Mesenchymal stem cell (in vitro differentiated cells and primary cell): ENCODE results near the gene WDR46.
A peak's percentile ranks its signal among the peaks of the same experiment; 100 is the strongest.

Experiments used
- DNase-seq: peaks from one replicate; pipeline ENCODE4 v3.0.0-alpha.2; 2013
- H2AFZ ChIP-seq: one replicate; pipeline ENCODE4 v1.6.1; 2013; ENCODE audit warnings: low read depth, mild to moderate bottlenecking, control low read depth, inconsistent platforms, low read length, moderate library complexity
- H2AK5ac ChIP-seq: 2 replicates; pipeline ENCODE4 v1.6.1; 2013; ENCODE audit warnings: low read length, moderate library complexity, mild to moderate bottlenecking, inconsistent platforms; ENCODE audit not compliant: severe bottlenecking
- H2BK120ac ChIP-seq: one replicate; pipeline ENCODE4 v1.6.1; 2013; ENCODE audit warnings: low read depth, mild to moderate bottlenecking, inconsistent platforms, low read length, moderate library complexity
- H2BK12ac ChIP-seq, 2 experiments: one replicate each; pipeline ENCODE4 v1.6.1; 2013; ENCODE audit warnings: inconsistent platforms in 2 of 2, low read length in 2 of 2, mild to moderate bottlenecking in 2 of 2, moderate library complexity in 2 of 2, control low read depth in 1 of 2
- H2BK15ac ChIP-seq: one replicate; pipeline ENCODE4 v1.6.1; 2013; ENCODE audit warnings: mild to moderate bottlenecking, low read depth, inconsistent platforms; ENCODE audit not compliant: poor library complexity, severe bottlenecking
- H2BK5ac ChIP-seq: 2 replicates; pipeline ENCODE4 v1.6.1; 2013; ENCODE audit warnings: low read depth, mild to moderate bottlenecking, low read length, control low read depth, inconsistent platforms; ENCODE audit not compliant: poor library complexity, severe bottlenecking
- H3K14ac ChIP-seq, 2 experiments: one replicate each; pipeline ENCODE4 v1.6.1; 2013; ENCODE audit warnings: inconsistent platforms in 2 of 2, low read length in 2 of 2, control low read depth in 1 of 2, mild to moderate bottlenecking in 1 of 2, moderate library complexity in 1 of 2
- H3K18ac ChIP-seq, 2 experiments: one replicate each; pipeline ENCODE4 v1.6.1; 2013; ENCODE audit warnings: inconsistent platforms in 2 of 2, low read length in 2 of 2, control low read depth in 1 of 2, low read depth in 1 of 2, mild to moderate bottlenecking in 1 of 2
- H3K23ac ChIP-seq, 2 experiments: one replicate each; pipeline ENCODE4 v1.6.1; 2013; ENCODE audit warnings: inconsistent platforms in 2 of 2, low read length in 2 of 2, mild to moderate bottlenecking in 2 of 2, moderate library complexity in 2 of 2, control low read depth in 1 of 2
- H3K27ac ChIP-seq: 2 replicates; pipeline ENCODE4 v1.5.1; 2013; ENCODE audit warnings: mild to moderate bottlenecking, moderate library complexity, low read length, control low read depth, inconsistent platforms; ENCODE audit not compliant: poor library complexity, severe bottlenecking
- H3K27me3 ChIP-seq, 2 experiments: 2 replicates each; pipeline versions ENCODE4 v1.6.1 to v1.7.0; 2013; ENCODE audit warnings: low read length in 2 of 2, mild to moderate bottlenecking in 2 of 2, moderate library complexity in 2 of 2, control low read depth in 1 of 2, inconsistent platforms in 1 of 2; ENCODE audit not compliant: control insufficient read depth in 1 of 2, insufficient read depth in 1 of 2
- H3K36me3 ChIP-seq, 2 experiments: 2 replicates each; pipeline versions ENCODE4 v1.6.1 to v1.7.0; 2013; ENCODE audit warnings: low read length in 2 of 2, control low read depth in 1 of 2, inconsistent platforms in 1 of 2, low read depth in 1 of 2, mild to moderate bottlenecking in 1 of 2; ENCODE audit not compliant: insufficient read depth in 2 of 2, control insufficient read depth in 1 of 2
- H3K4ac ChIP-seq, 2 experiments: one replicate each; pipeline ENCODE4 v1.6.1; 2013; ENCODE audit warnings: inconsistent platforms in 2 of 2, low read length in 2 of 2, mild to moderate bottlenecking in 2 of 2, moderate library complexity in 2 of 2, control low read depth in 1 of 2, low read depth in 1 of 2
- H3K4me1 ChIP-seq: 2 replicates; pipeline ENCODE4 v1.6.1; 2013; ENCODE audit warnings: low read depth, low read length, control low read depth; ENCODE audit not compliant: control insufficient read depth, insufficient read depth
- H3K4me2 ChIP-seq: 2 replicates; pipeline ENCODE4 v1.6.1; 2013; ENCODE audit warnings: low read length, mild to moderate bottlenecking, inconsistent platforms; ENCODE audit not compliant: poor library complexity, severe bottlenecking
- H3K4me3 ChIP-seq, 2 experiments: 2 replicates each; pipeline versions ENCODE4 v1.5.1 to v1.7.0; 2013; ENCODE audit warnings: low read length in 2 of 2, mild to moderate bottlenecking in 2 of 2, control low read depth in 1 of 2, low read depth in 1 of 2; ENCODE audit not compliant: insufficient read depth in 1 of 2
- H3K79me1 ChIP-seq: replicated peaks from 2 replicates; pipeline ENCODE4 v1.6.1; 2013; ENCODE audit warnings: mild to moderate bottlenecking, control low read depth, low read length, inconsistent platforms; ENCODE audit not compliant: poor library complexity, severe bottlenecking
- H3K9ac ChIP-seq: 2 replicates; pipeline ENCODE4 v1.7.0; 2013; ENCODE audit warnings: mild to moderate bottlenecking, low read length, moderate library complexity
- H3K9me3 ChIP-seq: 2 replicates; pipeline ENCODE4 v1.7.0; 2013; ENCODE audit warnings: mild to moderate bottlenecking, low read length; ENCODE audit not compliant: control insufficient read depth
- H4K8ac ChIP-seq: one replicate; pipeline ENCODE4 v1.6.1; 2013; ENCODE audit warnings: inconsistent platforms, mild to moderate bottlenecking, low read length, moderate library complexity
- H4K91ac ChIP-seq: one replicate; pipeline ENCODE4 v1.6.1; 2013; ENCODE audit warnings: mild to moderate bottlenecking, low read length, inconsistent platforms
- WGBS: methylation state at CpG from one replicate; pipeline ENCODE4 v1.1.7; 2013; ENCODE audit warnings: mixed read lengths; 5-methylcytosine and 5-hydroxymethylcytosine counted together

WDR46 gene

DNA sequence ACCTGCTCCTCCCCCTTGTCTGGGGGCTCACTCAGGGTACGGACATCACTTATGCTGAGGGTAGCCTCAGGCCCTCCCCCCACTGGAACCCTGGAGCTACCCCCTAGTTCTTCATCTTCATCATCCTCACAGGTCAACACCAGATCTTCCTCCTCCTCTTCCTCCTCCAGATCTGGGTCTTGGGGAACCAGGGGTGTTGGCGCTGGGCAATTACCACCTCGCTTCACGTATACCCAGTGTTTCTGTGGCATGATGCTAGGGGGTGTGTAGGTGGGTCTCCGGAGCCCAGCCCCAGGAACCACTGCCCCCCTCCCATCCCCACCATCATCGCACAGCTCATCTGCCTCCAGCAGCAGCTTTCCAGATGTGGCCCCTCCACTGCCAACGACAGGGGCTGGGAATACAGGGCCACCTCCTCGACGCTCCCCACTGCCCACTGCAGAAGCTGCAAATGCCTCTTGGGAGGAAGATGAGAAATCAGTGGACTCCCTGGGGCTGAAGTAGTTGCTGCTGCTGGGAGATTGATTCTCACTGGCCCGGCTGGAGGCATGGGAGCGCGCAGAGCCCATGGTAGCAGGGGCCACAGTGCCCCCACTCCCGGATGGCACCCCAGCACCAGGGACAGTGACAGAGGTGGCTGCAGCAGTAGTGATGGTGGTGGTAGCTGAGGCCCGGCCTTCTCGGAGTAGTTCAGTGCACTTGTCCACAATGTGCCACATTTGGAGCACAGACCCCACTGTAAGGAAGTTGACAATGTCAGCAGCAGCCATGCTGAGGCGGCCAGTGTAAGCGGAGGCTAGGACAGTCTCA, 27.0 kb upstream of the WDR46 start:
- Histone ChIP-seq H2AK5ac (no peak overlapping the region), H2BK12ac (no peak overlapping the region)

DNA sequence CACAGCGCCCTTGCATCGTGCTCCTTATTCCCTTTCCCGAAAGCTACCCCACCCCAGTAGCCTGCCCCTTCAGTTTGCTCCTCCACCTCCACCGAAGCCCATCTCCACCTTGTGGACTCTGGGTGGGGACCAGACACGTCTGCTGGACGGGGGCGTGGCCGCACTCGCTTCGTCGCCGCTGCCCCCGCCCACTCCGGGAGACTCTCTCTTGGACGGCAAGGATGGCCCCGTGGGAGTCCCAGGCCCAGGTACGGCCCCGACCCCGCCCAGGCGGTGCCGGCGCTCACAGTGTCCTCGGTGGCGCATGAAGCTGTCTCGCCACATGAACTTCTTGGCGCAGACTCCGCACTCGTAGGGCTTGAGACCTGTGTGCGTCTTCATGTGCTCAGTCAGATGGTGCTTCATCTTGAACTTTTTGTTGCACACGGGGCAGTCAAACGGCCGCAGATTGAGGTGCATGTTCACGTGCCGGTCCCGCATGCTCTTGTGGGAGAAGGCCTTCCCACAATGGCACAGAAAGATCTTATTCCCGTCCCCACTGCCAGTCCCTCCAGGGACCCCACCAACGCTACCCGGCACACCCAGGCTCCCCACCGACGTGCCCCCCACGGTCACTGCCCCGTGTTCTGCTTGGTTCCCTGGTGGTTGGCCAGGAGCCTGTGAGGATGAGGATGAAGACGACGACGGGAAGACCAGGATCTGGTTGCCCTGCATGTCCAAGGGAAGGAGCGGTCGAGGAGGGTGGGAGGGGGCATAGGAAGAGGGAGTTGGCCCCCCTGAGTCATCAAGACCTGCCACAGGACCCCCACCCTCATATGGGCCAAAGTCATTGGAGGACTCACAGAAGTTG, 26.1 kb upstream of the WDR46 start:
- 61% methylated on average over 47 of the region's 47 CpGs for WGBS
- H2BK5ac ChIP-seq: no peak overlapping the region
- no peaks in the 10 kb centered on the region for H3K27me3 ChIP-seq

More for the DNA sequence above, 27.0 kb upstream of the WDR46 start:
- no peak overlapping the region for H3K4me2 ChIP-seq
- H3K4ac ChIP-seq: no peak overlapping the region
- H3K27ac ChIP-seq: no peak overlapping the region
- peaks cover 42% of the 10 kb centered on the region for H3K4me1 ChIP-seq
- H2BK15ac ChIP-seq: no peak overlapping the region
- H3K27me3 ChIP-seq: no peaks in the 10 kb centered on the region
- DNase-seq: no peak
- H3K18ac ChIP-seq: no peak overlapping the region
- no peak overlapping the region for H2AFZ ChIP-seq
- WGBS: 95% methylated on average over 13 of the region's 17 CpGs
- no peak overlapping the region for H3K4me3 ChIP-seq
- H4K91ac ChIP-seq: no peak overlapping the region
- no peak overlapping the region for H2BK120ac ChIP-seq
- H3K14ac ChIP-seq: no peak overlapping the region
- H3K79me1 ChIP-seq: peaks cover 23% of the 10 kb centered on the region
- H3K9me3 ChIP-seq: no peaks in the 10 kb centered on the region
- no peak overlapping the region for H3K23ac ChIP-seq
- H4K8ac ChIP-seq: peak overlapping the region; percentile 19
- peaks cover 39 to 44% of the 10 kb centered on the region in 2 experiments for H3K36me3 ChIP-seq
- H2BK5ac ChIP-seq: no peak overlapping the region
- no peak overlapping the region for H3K9ac ChIP-seq

DNA sequence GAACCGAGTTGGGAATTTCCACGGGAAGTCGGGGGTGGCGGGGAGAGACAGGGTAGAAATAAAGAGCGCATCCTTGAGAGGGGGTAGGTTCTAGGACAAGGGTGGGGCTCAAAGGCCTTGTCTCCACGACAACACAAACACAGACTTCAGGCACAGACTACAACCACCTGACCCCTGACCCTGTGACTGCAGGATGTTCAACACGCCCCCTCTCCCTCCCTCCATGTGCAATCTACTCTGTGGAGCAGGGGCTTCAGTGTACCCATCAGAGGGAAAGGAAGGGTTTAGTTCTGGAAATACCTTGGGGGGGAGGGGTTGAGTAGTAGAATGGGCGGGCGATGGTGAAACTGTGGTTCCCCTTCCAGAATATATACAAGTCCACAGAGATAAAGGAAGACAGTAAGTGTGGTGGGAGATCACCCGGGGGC, 25.5 kb upstream of the WDR46 start:
- peak overlapping the region; percentile 26 for H3K4me2 ChIP-seq
- no peak overlapping the region for H3K14ac ChIP-seq
- H2AK5ac ChIP-seq: peak overlapping the region; percentile 7
- H2BK5ac ChIP-seq: no peak overlapping the region
- H2BK12ac ChIP-seq: no peak overlapping the region
- peak overlapping the region; percentile 80 for H4K8ac ChIP-seq
- H2BK120ac ChIP-seq: peak overlapping the region; percentile 50
- H3K9ac ChIP-seq: peak overlapping the region; percentile 100
- peak overlapping the region in 1 of 2 experiments; percentile 52 for H3K18ac ChIP-seq
- H3K27ac ChIP-seq: peak overlapping the region; percentile 84
- H3K79me1 ChIP-seq: peaks cover 21% of the 10 kb centered on the region
- no peak overlapping the region for H2AFZ ChIP-seq
- peaks cover 33 to 37% of the 10 kb centered on the region in 2 experiments for H3K36me3 ChIP-seq
- peaks cover 32% of the 10 kb centered on the region for H3K4me1 ChIP-seq
- H3K4ac ChIP-seq: peak overlapping the region; percentile 8 to 28
- DNase-seq: peak; percentile 98
- no peak overlapping the region for H3K23ac ChIP-seq
- 36% methylated on average over 1 of the region's 10 CpGs for WGBS
- H2BK15ac ChIP-seq: peak overlapping the region; percentile 56
- no peaks in the 10 kb centered on the region for H3K27me3 ChIP-seq
- H3K9me3 ChIP-seq: no peaks in the 10 kb centered on the region
- peak overlapping the region; percentile 87 for H4K91ac ChIP-seq
- peak overlapping the region in 1 of 2 experiments; percentile 100 for H3K4me3 ChIP-seq

More for the DNA sequence above, 26.1 kb upstream of the WDR46 start:
- peak overlapping the region; percentile 56 for H4K8ac ChIP-seq
- H3K9me3 ChIP-seq: no peaks in the 10 kb centered on the region
- peaks cover 38 to 39% of the 10 kb centered on the region in 2 experiments for H3K36me3 ChIP-seq
- H2BK120ac ChIP-seq: peak overlapping the region; percentile 50
- DNase-seq: no peak
- no peak overlapping the region for H2AFZ ChIP-seq
- peak overlapping the region in 1 of 2 experiments; percentile 100 for H3K4me3 ChIP-seq
- H3K79me1 ChIP-seq: peaks cover 23% of the 10 kb centered on the region
- H3K18ac ChIP-seq: peak overlapping the region in 1 of 2 experiments; percentile 42
- no peak overlapping the region for H3K14ac ChIP-seq
- peak overlapping the region in 1 of 2 experiments; percentile 8 for H2BK12ac ChIP-seq
- H2BK15ac ChIP-seq: peak overlapping the region; percentile 56
- H3K23ac ChIP-seq: peak overlapping the region in 1 of 2 experiments; percentile 16
- H3K9ac ChIP-seq: peak overlapping the region; percentile 100
- peak overlapping the region; percentile 87 for H4K91ac ChIP-seq
- H2AK5ac ChIP-seq: peak overlapping the region; percentile 7
- no peak overlapping the region for H3K27ac ChIP-seq
- H3K4me2 ChIP-seq: peak overlapping the region; percentile 26
- H3K4ac ChIP-seq: peak overlapping the region in 1 of 2 experiments; percentile 8
- H3K4me1 ChIP-seq: peaks cover 33% of the 10 kb centered on the region
